Ishikawa (cell line): ENCODE data around the gene RHAG.

Experiments used
- CEBPB ChIP-seq: IDR thresholded peaks from 2 replicates; pipeline ENCODE4 v1.6.1; 2012
- CREB1 ChIP-seq: IDR thresholded peaks from 2 replicates; pipeline ENCODE4 v1.6.1; 2012; ENCODE audit warnings: low read depth
- EGR1 ChIP-seq: IDR thresholded peaks from 2 replicates; pipeline ENCODE4 v1.6.1; 2012
- EP300 ChIP-seq: IDR thresholded peaks from 2 replicates; pipeline ENCODE4 v1.6.1; 2012; ENCODE audit warnings: borderline replicate concordance
- NFIC ChIP-seq: IDR thresholded peaks from 2 replicates; pipeline ENCODE4 v1.6.1; 2012
- RAD21 ChIP-seq: IDR thresholded peaks from 2 replicates; pipeline ENCODE4 v1.6.1; 2012; ENCODE audit warnings: low read depth
- TCF12 ChIP-seq: IDR thresholded peaks from 2 replicates; pipeline ENCODE4 v1.6.1; 2012; ENCODE audit warnings: low read depth
- TEAD4 ChIP-seq: IDR thresholded peaks from 2 replicates; pipeline ENCODE4 v1.6.1; 2012
- ZBTB7A ChIP-seq: IDR thresholded peaks from 2 replicates; pipeline ENCODE4 v1.6.1; 2012; ENCODE audit warnings: low read depth
- TF ChIP-seq, protein P1 (sequence below): IDR thresholded peaks from 2 replicates; pipeline ENCODE4 v1.6.1; 2012; ENCODE audit warnings: low read depth, mild to moderate bottlenecking

DNA sequence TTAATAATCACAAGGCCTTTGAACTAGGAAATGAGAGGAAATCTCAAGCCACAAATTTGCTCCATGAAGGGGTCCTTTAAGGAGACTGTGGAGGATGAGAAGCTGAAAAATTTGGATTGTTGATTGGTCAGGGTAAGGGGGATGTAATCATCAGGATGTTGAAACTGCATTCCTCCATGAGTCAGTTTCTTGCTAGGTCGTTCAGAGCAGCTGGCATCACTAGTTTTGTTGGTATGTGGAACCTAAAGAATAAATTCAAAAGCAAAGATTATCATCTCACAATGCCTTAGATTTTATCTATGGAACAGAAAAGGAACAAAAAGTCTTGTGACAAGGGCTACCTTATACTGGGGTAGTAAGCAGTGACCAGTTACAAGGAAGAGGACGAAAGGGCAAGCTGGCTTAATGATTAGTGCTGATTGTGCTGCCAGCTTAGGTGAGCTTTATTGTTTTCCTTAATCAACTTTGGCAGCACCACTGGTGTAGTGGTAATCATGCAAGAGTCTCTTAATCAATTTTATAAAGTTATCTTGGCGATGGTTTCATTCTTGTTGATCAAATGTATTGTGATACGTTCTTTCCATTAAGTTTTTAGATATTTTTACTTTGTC is 40.1 kb upstream of the RHAG start:
- no peak for TF ChIP-seq EGR1
- no peak for TF ChIP-seq CREB1
- TF ChIP-seq EP300 = no peak
- TF ChIP-seq RAD21 = no peak
- TF ChIP-seq, protein P1, sequence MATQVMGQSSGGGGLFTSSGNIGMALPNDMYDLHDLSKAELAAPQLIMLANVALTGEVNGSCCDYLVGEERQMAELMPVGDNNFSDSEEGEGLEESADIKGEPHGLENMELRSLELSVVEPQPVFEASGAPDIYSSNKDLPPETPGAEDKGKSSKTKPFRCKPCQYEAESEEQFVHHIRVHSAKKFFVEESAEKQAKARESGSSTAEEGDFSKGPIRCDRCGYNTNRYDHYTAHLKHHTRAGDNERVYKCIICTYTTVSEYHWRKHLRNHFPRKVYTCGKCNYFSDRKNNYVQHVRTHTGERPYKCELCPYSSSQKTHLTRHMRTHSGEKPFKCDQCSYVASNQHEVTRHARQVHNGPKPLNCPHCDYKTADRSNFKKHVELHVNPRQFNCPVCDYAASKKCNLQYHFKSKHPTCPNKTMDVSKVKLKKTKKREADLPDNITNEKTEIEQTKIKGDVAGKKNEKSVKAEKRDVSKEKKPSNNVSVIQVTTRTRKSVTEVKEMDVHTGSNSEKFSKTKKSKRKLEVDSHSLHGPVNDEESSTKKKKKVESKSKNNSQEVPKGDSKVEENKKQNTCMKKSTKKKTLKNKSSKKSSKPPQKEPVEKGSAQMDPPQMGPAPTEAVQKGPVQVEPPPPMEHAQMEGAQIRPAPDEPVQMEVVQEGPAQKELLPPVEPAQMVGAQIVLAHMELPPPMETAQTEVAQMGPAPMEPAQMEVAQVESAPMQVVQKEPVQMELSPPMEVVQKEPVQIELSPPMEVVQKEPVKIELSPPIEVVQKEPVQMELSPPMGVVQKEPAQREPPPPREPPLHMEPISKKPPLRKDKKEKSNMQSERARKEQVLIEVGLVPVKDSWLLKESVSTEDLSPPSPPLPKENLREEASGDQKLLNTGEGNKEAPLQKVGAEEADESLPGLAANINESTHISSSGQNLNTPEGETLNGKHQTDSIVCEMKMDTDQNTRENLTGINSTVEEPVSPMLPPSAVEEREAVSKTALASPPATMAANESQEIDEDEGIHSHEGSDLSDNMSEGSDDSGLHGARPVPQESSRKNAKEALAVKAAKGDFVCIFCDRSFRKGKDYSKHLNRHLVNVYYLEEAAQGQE = no peak
- no peak for TF ChIP-seq TEAD4
- TF ChIP-seq ZBTB7A = no peak
- no peak for TF ChIP-seq NFIC
- no peak for TF ChIP-seq CEBPB
- TF ChIP-seq TCF12 = no peak
